NB4 (cell line): Measurements from ENCODE around the gene ASB16.

Experiments
- DNase-seq: peaks from one replicate; pipeline ENCODE4 v3.0.0; 2010; ENCODE audit warnings: low read depth
- H3K4me3 ChIP-seq: one replicate; pipeline ENCODE4 v1.5.1; 2011; ENCODE audit warnings: mild to moderate bottlenecking, low read depth, low read length, moderate library complexity
- MAX ChIP-seq: IDR thresholded peaks from 2 replicates; pipeline ENCODE4 v1.6.1; 2011; ENCODE audit warnings: low read depth, low read length
- MYC ChIP-seq: IDR thresholded peaks from 2 replicates; pipeline ENCODE4 v1.6.1; 2011; ENCODE audit warnings: low read depth, low read length
- POLR2A ChIP-seq: IDR thresholded peaks from 2 replicates; pipeline ENCODE4 v1.6.1; 2011; ENCODE audit warnings: mild to moderate bottlenecking; ENCODE audit not compliant: insufficient read length; ENCODE audit errors: extremely low read depth
- TF ChIP-seq, protein P1 (sequence below): IDR thresholded peaks from one replicate; pipeline ENCODE4 v1.5.1; 2012; ENCODE audit warnings: low read depth, low read length

The ASB16 gene

GRCh38 chr17:44218344-44219107 is 48.0 kb downstream of the ASB16 start:
- DNase-seq = peak; percentile 94
- H3K4me3 ChIP-seq = peak overlapping the region; percentile 79
- TF ChIP-seq POLR2A (peak; percentile 29), MAX (peak; percentile 51), MYC (peak; percentile 86)
- TF ChIP-seq, protein P1, sequence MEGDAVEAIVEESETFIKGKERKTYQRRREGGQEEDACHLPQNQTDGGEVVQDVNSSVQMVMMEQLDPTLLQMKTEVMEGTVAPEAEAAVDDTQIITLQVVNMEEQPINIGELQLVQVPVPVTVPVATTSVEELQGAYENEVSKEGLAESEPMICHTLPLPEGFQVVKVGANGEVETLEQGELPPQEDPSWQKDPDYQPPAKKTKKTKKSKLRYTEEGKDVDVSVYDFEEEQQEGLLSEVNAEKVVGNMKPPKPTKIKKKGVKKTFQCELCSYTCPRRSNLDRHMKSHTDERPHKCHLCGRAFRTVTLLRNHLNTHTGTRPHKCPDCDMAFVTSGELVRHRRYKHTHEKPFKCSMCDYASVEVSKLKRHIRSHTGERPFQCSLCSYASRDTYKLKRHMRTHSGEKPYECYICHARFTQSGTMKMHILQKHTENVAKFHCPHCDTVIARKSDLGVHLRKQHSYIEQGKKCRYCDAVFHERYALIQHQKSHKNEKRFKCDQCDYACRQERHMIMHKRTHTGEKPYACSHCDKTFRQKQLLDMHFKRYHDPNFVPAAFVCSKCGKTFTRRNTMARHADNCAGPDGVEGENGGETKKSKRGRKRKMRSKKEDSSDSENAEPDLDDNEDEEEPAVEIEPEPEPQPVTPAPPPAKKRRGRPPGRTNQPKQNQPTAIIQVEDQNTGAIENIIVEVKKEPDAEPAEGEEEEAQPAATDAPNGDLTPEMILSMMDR = peak; percentile 46

- DNase-seq = peak; percentile 79
- H3K4me3 ChIP-seq = peak overlapping the region; percentile 38
- TF ChIP-seq, protein P1 = no peak
- no peak for TF ChIP-seq MYC
- no peak for TF ChIP-seq MAX
- no peak for TF ChIP-seq POLR2A
Measured at GRCh38 chr17:44219108-44219615, 48.7 kb downstream of the ASB16 start.

- peak; percentile 19 for TF ChIP-seq POLR2A
- no peak for TF ChIP-seq MYC
- peak; percentile 86 for DNase-seq
- peak within 1 kb of the TSS; percentile 71 for H3K4me3 ChIP-seq
Measured at GRCh38 chr17:44219616-44220212, 49.2 kb downstream of the ASB16 start, which contains the start of gene UBTF. UBTF (minus strand) TSS chr17:44219675; CDS start chr17:44218229, 1,446 bp downstream.

DNA sequence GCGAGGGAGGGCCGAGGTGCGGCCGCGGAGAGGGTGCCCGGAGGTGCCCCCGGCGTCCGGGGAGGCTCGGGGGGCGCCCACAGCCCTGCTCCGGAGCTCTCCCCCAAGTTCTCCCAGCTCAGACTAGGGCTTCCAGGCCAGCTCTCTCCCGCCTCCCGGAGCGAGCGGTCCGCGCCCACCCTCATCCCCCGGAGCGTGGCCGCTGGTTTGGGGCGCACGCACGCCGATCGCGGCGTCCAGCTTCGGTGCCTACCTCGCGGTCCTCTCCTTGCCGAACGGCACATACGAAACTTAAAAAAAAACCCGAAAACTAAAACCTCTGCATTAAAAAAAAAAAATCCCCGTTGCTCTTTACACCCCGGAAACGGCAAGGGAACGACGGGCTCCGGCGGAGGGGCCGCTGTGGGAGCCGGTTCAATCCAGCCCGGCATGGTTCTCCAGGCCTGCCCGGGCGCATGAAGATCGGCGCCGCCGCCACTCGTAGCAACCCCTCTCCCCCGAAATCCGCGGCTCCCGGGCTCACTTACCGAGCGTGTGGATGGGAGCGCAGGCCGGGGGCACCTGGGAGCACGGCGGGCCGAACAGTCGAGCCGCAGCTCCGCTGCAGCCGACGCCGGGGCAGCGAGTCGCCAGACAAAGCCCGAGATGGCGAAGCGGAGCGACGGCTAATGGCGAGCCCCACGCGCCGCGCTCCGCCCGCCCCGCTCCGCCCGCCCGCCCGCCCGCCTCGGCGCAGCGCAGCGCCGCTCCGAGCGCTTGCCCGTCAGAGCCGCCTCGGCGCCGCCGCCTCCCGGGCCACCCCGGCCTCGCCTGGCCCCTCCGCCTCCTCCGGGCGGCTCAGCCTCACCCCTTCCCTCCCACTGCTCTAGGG is 49.9 kb downstream of the ASB16 start:
- DNase-seq = peak; percentile 74
- H3K4me3 ChIP-seq = peak overlapping the region; percentile 71
- TF ChIP-seq MAX (no peak; the same call in 1 of the 2 replicates), POLR2A (peak; percentile 13), MYC (peak; percentile 39; the same call in 1 of the 2 replicates)

DNA sequence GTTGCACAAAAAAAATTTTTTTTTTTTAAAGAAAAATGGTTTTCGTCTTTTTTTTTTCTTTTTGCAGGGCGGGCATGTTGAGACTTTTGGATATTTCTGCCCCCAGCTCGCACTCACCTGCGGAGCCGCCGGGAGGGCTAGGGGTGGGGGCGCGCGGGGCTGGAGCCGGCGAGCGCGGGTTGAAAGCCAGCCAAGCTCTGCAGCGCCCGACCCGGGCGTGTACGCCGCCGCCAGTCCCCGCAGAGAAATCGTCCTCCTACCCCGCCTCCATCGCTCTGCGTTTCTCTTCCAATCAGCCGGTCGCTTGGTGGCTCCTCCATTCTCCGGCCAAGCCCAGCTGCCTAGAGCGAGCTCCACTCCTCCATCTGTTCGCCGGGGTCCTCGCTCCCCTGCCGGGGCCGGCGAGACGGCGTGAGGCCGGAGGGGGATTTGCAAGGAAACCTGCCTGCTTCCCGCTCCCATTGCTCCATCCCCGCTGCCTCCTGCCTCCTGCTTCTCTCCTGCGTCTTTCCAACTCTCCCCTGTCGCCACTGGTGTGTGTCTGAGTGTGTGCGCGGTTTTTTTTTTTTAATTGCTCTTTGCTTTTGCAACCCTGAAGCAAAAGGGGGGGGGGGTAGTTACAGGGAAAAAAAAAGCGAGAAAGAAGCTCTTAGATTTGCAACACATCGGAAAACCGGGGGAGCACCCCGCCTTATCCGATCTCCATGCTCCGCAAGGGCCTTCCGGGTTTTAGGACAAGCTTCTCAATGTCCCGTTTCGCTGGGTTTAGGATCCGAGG is 50.8 kb downstream of the ASB16 start:
- DNase-seq = peak; percentile 87
- TF ChIP-seq, protein P1 = no peak
- TF ChIP-seq POLR2A (peak; percentile 30), MYC (no peak), MAX (no peak; the same call in 1 of the 2 replicates)
- peak overlapping the region; percentile 59 for H3K4me3 ChIP-seq

DNA sequence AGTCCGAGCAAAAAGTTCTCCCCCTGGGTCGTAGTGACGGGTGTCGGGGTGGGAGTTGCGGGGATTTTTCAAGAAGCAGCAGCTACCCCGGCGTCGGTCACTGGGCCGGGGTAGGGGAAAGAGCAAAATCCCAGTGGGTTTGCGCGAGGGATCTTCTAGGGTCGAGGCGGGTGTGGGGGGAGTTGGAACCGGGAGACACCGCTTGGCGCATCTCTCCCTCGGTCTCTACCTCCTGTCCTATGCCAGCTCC is 51.3 kb downstream of the ASB16 start:
- H3K4me3 ChIP-seq = peak overlapping the region; percentile 59
- TF ChIP-seq POLR2A = no peak
- no peak for TF ChIP-seq MAX
- TF ChIP-seq, protein P1 = no peak
- no peak for TF ChIP-seq MYC
- no peak for DNase-seq
